Activated CD8-positive, alpha-beta memory T cell treated with anti-CD3 and anti-CD28 coated beads, Interleukin-2, amount 50 U/mL, for 4 hours (primary cell): ENCODE results near the gene SRXN1.
"Not testable (repeated sequence)": the region's sequence is repeated elsewhere in the genome, so short reads cannot be mapped to it uniquely, and the experiment has no call there.

Source experiments
- DNase-seq: peaks from one replicate; pipeline ENCODE4 v3.0.0-alpha.2; 2020

SRXN1 gene

GRCh38 chr20:653590-654416 lies 803 bp upstream of the SRXN1 start:
- no peak for DNase-seq

GRCh38 chr20:652615-653109 lies 338 bp downstream of the SRXN1 start:
- DNase-seq = peak; percentile 20

- no peak for DNase-seq
Observed at GRCh38 chr20:651713-652614, 1.0 kb downstream of the SRXN1 start.

GRCh38 chr20:650954-651353 lies 2.0 kb downstream of the SRXN1 start:
- DNase-seq = no peak

- no peak for DNase-seq
Observed at GRCh38 chr20:650281-650680, 2.7 kb downstream of the SRXN1 start.

GRCh38 chr20:647479-648019 lies 5.5 kb downstream of the SRXN1 start:
- no peak for DNase-seq

GRCh38 chr20:646868-647233 lies 6.1 kb downstream of the SRXN1 start:
- DNase-seq = no peak

GRCh38 chr20:646107-646867 lies 6.7 kb downstream of the SRXN1 start:
- no peak for DNase-seq

GRCh38 chr20:645318-646106 lies 7.5 kb downstream of the SRXN1 start:
- peak; percentile 65 for DNase-seq

- DNase-seq = no peak
Observed at GRCh38 chr20:644692-645317, 8.2 kb downstream of the SRXN1 start.

GRCh38 chr20:642398-643174 lies 10.4 kb downstream of the SRXN1 start:
- DNase-seq = no peak

- not testable (repeated sequence) for DNase-seq
Observed at GRCh38 chr20:642013-642397, 11.0 kb downstream of the SRXN1 start.

GRCh38 chr20:641516-641875 lies 11.5 kb downstream of the SRXN1 start:
- no peak for DNase-seq

GRCh38 chr20:640674-641515 lies 12.1 kb downstream of the SRXN1 start:
- DNase-seq = no peak

- no peak for DNase-seq
Observed at GRCh38 chr20:638579-638978, 14.4 kb downstream of the SRXN1 start.

GRCh38 chr20:637559-637958 lies 15.4 kb downstream of the SRXN1 start:
- no peak for DNase-seq

GRCh38 chr20:635893-636338 lies 17.1 kb downstream of the SRXN1 start:
- no peak for DNase-seq

GRCh38 chr20:635028-635892 lies 17.7 kb downstream of the SRXN1 start:
- DNase-seq = no peak
